ENCODE measurements around the gene F12. TPM values are rescaled to one million over a fixed set of nuclear protein-coding genes. Genes with fewer than 3 reads are reported as not detected.

Gene F12
- total RNA-seq, 1 experiment from 2014 or later: 10.0 TPM

DNA sequence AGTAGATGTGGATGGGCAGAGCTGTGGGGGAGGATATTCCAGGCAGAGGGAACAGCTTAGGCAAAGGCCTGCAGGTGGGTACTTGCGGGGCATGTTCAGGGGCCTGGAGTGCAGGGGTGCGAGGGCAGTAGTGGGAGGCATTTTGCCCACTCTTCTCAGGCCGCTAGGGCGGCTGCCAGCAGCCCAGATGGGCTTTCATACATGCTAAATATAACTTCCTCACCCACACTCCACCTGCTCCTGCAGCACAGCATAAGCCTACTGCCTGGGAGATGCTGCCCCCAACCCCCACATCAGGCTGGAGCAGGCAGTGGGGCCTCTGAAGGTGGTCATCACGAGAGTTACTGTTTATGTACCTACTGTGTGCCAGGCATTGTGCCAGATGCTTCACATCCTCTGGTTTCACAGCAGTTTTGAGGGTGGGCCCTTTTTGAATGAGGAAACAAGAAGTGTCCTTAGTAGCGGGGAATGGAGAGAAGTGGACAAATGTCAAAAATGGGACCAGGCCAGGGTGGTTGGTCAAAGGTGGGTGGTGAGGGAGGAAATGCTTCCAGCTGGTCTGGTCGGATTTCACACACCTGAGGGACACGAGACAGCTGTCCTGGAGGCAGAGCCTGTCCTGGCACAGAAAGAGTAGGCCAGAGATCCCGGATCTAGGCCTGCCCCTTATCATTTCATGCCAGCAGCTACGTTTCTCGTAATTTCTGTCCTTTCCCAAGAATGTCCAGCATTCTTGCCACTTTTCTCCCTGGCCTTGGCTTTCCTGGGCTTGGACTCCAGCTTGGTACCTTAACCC lies 39.5 kb downstream of the F12 start (continued):
- TF ChIP-seq, protein P1, sequence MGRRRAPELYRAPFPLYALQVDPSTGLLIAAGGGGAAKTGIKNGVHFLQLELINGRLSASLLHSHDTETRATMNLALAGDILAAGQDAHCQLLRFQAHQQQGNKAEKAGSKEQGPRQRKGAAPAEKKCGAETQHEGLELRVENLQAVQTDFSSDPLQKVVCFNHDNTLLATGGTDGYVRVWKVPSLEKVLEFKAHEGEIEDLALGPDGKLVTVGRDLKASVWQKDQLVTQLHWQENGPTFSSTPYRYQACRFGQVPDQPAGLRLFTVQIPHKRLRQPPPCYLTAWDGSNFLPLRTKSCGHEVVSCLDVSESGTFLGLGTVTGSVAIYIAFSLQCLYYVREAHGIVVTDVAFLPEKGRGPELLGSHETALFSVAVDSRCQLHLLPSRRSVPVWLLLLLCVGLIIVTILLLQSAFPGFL (CRISPR knock-in tag; IDR thresholded peaks at IDR 0.05; ENCODE audit: borderline replicate concordance): no peak
- TF ChIP-seq, protein P2, sequence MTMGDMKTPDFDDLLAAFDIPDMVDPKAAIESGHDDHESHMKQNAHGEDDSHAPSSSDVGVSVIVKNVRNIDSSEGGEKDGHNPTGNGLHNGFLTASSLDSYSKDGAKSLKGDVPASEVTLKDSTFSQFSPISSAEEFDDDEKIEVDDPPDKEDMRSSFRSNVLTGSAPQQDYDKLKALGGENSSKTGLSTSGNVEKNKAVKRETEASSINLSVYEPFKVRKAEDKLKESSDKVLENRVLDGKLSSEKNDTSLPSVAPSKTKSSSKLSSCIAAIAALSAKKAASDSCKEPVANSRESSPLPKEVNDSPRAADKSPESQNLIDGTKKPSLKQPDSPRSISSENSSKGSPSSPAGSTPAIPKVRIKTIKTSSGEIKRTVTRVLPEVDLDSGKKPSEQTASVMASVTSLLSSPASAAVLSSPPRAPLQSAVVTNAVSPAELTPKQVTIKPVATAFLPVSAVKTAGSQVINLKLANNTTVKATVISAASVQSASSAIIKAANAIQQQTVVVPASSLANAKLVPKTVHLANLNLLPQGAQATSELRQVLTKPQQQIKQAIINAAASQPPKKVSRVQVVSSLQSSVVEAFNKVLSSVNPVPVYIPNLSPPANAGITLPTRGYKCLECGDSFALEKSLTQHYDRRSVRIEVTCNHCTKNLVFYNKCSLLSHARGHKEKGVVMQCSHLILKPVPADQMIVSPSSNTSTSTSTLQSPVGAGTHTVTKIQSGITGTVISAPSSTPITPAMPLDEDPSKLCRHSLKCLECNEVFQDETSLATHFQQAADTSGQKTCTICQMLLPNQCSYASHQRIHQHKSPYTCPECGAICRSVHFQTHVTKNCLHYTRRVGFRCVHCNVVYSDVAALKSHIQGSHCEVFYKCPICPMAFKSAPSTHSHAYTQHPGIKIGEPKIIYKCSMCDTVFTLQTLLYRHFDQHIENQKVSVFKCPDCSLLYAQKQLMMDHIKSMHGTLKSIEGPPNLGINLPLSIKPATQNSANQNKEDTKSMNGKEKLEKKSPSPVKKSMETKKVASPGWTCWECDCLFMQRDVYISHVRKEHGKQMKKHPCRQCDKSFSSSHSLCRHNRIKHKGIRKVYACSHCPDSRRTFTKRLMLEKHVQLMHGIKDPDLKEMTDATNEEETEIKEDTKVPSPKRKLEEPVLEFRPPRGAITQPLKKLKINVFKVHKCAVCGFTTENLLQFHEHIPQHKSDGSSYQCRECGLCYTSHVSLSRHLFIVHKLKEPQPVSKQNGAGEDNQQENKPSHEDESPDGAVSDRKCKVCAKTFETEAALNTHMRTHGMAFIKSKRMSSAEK (CRISPR knock-in tag; IDR thresholded peaks at IDR 0.05; ENCODE audit: borderline replicate concordance): no peak
- TF ChIP-seq FOXK1 (CRISPR knock-in tag; IDR thresholded peaks at IDR 0.05) (no peak), SP1 (CRISPR knock-in tag; conservative IDR thresholded peaks at IDR 0.05) (no peak), RORB (CRISPR knock-in tag; IDR thresholded peaks at IDR 0.05) (no peak), JAZF1 (CRISPR knock-in tag; IDR thresholded peaks at IDR 0.05) (no peak), IRF2 (CRISPR knock-in tag; IDR thresholded peaks at IDR 0.05; ENCODE audit: borderline replicate concordance, low read depth) (no peak), ARID4B (CRISPR knock-in tag; IDR thresholded peaks at IDR 0.05; ENCODE audit: borderline replicate concordance) (no peak), TP53 (CRISPR knock-in tag; IDR thresholded peaks at IDR 0.05) (no peak)
- TF ChIP-seq, protein P3, sequence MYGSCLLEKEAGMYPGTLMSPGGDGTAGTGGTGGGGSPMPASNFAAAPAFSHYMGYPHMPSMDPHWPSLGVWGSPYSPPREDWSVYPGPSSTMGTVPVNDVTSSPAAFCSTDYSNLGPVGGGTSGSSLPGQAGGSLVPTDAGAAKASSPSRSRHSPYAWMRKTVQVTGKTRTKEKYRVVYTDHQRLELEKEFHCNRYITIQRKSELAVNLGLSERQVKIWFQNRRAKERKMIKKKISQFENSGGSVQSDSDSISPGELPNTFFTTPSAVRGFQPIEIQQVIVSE (CRISPR knock-in tag; IDR thresholded peaks at IDR 0.05; ENCODE audit: borderline replicate concordance): no peak
- TF ChIP-seq, protein P4, sequence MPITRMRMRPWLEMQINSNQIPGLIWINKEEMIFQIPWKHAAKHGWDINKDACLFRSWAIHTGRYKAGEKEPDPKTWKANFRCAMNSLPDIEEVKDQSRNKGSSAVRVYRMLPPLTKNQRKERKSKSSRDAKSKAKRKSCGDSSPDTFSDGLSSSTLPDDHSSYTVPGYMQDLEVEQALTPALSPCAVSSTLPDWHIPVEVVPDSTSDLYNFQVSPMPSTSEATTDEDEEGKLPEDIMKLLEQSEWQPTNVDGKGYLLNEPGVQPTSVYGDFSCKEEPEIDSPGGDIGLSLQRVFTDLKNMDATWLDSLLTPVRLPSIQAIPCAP (CRISPR knock-in tag; IDR thresholded peaks at IDR 0.05): no peak

- Mint-ChIP-seq H3K27ac (peak overlapping the region; percentile 86), H3K9me3 (no peaks in the 10 kb centered on the region), H3K4me1 (peaks cover 61% of the 10 kb centered on the region), H3K4me3 (peak overlapping the region; percentile 88), H3K27me3 (ENCODE audit: low read depth) (peaks cover 8% of the 10 kb centered on the region), H3K36me3 (peaks cover 13% of the 10 kb centered on the region)
- peak; percentile 35; the same call in 1 of the 2 replicates for TF ChIP-seq CTCF (IDR thresholded peaks at IDR 0.05)
- no peak for TF ChIP-seq ZNF423 (CRISPR knock-in tag; IDR thresholded peaks at IDR 0.05)
- no peak for ATAC-seq
- ChIA-PET POLR2A (interaction anchor here (1.4 to 1.8 kb wide), 3 partner anchors 57 to 128 kb away, joined by 4 to 9 read pairs (median 8); partner anchors contain the start of genes GRK6, MXD3 and PDLIM7), CTCF (interaction anchor here (0.6 to 13.2 kb wide), 22 partner anchors 9 to 128 kb away, joined by 3 to 216 read pairs (median 10); partner anchors contain the start of genes LMAN2, MXD3, PDLIM7 and PFN3)
- DNase-seq (ENCODE audit: low spot score): peak; percentile 58
Measured at GRCh38 chr5:177368869-177369644, 40.3 kb downstream of the F12 start.

Measured in WTC11 (cell line).